DMS 273 treated with DMSO at 0.1 percent for 48 hours (cell line): ENCODE measurements around the gene MTERF1.
"Not testable (repeated sequence)": the region's sequence is repeated elsewhere in the genome, so short reads cannot be mapped to it uniquely, and the experiment has no call there.

Experiments
- DNase-seq: peaks from one replicate; lab custom pipeline; 2025; lab: John Stamatoyannopoulos, UW

The MTERF1 gene

GRCh38 chr7:91883676-91884362 lies 3.3 kb upstream of the MTERF1 start:
- DNase-seq: no peak

- DNase-seq: no peak
Measured at GRCh38 chr7:91880016-91880412, 488 bp downstream of the MTERF1 start.

- no peak for DNase-seq
Measured at GRCh38 chr7:91876391-91877133, 3.9 kb downstream of the MTERF1 start.

GRCh38 chr7:91875851-91876250 lies 4.7 kb downstream of the MTERF1 start:
- no peak for DNase-seq

GRCh38 chr7:91872928-91873327 lies 7.6 kb downstream of the MTERF1 start:
- DNase-seq: no peak

- DNase-seq: no peak
Measured at GRCh38 chr7:91872069-91872468, 8.4 kb downstream of the MTERF1 start.

GRCh38 chr7:91869661-91870060 lies 10.8 kb downstream of the MTERF1 start:
- DNase-seq: no peak

- no peak for DNase-seq
Measured at GRCh38 chr7:91866599-91867148, 13.8 kb downstream of the MTERF1 start.

- DNase-seq: no peak
Measured at GRCh38 chr7:91865511-91865910, 15.0 kb downstream of the MTERF1 start.

GRCh38 chr7:91864604-91865003 lies 15.9 kb downstream of the MTERF1 start:
- DNase-seq: not testable (repeated sequence)

GRCh38 chr7:91864070-91864469 lies 16.4 kb downstream of the MTERF1 start:
- DNase-seq: no peak

- DNase-seq: no peak
Measured at GRCh38 chr7:91852263-91852741, 28.2 kb downstream of the MTERF1 start.

GRCh38 chr7:91850455-91850854 lies 30.0 kb downstream of the MTERF1 start:
- no peak for DNase-seq

- DNase-seq: no peak
Measured at GRCh38 chr7:91847876-91848588, 32.5 kb downstream of the MTERF1 start.

- DNase-seq: no peak
Measured at GRCh38 chr7:91847231-91847630, 33.3 kb downstream of the MTERF1 start.

GRCh38 chr7:91846436-91846835 lies 34.1 kb downstream of the MTERF1 start:
- DNase-seq: no peak

- no peak for DNase-seq
Measured at GRCh38 chr7:91843831-91844230, 36.7 kb downstream of the MTERF1 start.

GRCh38 chr7:91838439-91838838 lies 42.1 kb downstream of the MTERF1 start:
- DNase-seq: no peak

- no peak for DNase-seq
Measured at GRCh38 chr7:91837397-91838070, 43.0 kb downstream of the MTERF1 start.

- DNase-seq: no peak
Measured at GRCh38 chr7:91835826-91836368, 44.6 kb downstream of the MTERF1 start.

- DNase-seq: no peak
Measured at GRCh38 chr7:91835091-91835825, 45.2 kb downstream of the MTERF1 start.
